Choroid plexus epithelial cell (primary cell): ENCODE results near the gene SIX5.
A peak's percentile ranks its signal among the peaks of the same experiment; 100 is the strongest.

ENCODE experiments used
- DNase-seq: peaks from one replicate; pipeline ENCODE4 v3.0.0-alpha.2; 2010; ENCODE audit warnings: low read depth
- H3K4me3 ChIP-seq: 2 replicates; pipeline ENCODE4 v1.5.1; 2011; ENCODE audit warnings: low read depth, mild to moderate bottlenecking, control low read depth, low read length, moderate library complexity
- TF ChIP-seq, protein P1 (sequence below): conservative IDR thresholded peaks from 2 replicates; pipeline ENCODE4 v1.5.1; 2011; ENCODE audit warnings: low read depth, mild to moderate bottlenecking, control low read depth, inconsistent platforms, low read length, moderate library complexity

The SIX5 gene

DNA sequence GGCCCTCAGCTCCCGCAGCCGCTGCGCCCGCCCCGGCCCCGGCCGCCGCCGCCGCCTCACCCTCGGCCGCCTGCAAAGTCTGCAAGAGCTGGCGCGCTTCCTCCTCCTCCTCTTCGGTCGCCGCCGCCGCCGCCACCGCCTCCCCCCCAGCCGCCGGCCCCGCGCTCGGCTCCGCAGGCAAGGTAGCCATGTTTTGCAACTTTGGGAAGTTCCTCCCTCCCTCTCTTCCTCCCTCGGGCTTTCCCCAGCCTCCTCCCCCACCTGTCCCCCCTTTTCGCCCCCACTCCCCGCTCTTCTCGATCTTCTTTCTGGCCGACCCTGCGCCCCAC lies 433 bp downstream of the SIX5 start:
- peak overlapping the region; percentile 84 for H3K4me3 ChIP-seq
- TF ChIP-seq, protein P1, sequence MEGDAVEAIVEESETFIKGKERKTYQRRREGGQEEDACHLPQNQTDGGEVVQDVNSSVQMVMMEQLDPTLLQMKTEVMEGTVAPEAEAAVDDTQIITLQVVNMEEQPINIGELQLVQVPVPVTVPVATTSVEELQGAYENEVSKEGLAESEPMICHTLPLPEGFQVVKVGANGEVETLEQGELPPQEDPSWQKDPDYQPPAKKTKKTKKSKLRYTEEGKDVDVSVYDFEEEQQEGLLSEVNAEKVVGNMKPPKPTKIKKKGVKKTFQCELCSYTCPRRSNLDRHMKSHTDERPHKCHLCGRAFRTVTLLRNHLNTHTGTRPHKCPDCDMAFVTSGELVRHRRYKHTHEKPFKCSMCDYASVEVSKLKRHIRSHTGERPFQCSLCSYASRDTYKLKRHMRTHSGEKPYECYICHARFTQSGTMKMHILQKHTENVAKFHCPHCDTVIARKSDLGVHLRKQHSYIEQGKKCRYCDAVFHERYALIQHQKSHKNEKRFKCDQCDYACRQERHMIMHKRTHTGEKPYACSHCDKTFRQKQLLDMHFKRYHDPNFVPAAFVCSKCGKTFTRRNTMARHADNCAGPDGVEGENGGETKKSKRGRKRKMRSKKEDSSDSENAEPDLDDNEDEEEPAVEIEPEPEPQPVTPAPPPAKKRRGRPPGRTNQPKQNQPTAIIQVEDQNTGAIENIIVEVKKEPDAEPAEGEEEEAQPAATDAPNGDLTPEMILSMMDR = no peak
- DNase-seq = peak; percentile 52

DNA sequence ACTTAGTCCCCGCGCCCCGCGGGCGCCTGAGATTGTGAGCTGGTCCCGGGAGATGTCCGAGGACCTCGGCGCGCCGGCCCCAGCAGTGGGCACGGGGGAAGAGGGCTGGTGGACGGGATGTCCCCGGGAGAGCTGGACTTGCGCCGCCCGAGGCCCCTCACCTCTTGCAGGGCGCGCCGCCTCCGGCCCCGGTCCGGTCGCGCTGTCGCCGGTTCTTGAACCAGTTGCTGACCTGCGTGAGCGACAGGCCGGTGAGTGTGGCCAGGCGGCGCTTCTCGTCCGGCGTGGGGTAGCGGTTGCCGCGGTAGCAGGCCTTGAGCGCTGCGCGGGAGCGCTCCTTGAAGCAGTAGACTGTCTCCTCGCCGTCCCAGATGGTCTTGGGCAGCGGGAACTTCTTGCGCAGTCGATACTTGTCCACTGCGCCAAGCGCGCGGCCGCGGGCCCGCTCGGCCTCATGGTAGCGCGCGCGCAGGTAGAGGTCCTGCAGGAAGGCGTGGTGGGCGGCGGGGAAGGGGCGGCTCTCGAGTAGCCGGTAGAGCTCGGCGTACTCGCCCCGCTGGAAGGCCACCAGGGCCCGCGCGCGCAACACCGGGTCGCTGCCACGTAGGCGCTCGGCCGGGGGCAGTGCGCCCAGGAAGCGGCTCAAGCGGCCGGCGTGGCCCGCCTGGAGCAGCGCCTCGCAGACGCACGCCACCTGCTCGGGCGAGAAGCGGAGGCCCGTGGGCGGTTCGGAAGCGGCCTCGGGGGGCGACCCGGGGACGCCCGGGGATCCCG lies 984 bp downstream of the SIX5 start:
- peak overlapping the region; percentile 84 for H3K4me3 ChIP-seq
- TF ChIP-seq, protein P1 = no peak
- peak; percentile 81 for DNase-seq

DNA sequence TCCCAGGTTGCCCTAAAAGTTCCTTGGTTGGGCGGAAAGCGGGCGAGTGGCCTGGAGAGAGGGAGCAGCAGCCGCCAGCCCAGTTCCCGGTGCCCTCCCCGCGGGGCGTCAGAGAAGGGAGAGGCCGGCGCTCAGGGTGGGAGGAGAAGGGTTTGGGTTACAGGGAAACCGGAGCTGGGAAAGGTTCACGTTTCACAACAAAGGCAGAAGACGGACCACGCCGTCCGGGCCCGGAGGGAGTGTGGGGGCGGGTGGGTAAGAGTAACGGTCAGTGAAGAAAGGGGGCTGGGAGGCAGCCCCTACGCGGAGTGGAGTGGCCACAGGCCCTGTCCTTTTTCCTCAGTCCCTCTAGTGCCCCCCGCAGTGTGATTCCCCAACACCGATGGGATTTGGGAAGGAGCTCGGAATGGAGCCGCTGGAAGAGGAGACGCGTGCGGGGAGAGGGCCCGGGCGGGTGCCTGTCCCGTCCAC lies 1.6 kb downstream of the SIX5 start:
- peak; percentile 91 for DNase-seq
- peak overlapping the region; percentile 84 for H3K4me3 ChIP-seq
- TF ChIP-seq, protein P1 = no peak

DNA sequence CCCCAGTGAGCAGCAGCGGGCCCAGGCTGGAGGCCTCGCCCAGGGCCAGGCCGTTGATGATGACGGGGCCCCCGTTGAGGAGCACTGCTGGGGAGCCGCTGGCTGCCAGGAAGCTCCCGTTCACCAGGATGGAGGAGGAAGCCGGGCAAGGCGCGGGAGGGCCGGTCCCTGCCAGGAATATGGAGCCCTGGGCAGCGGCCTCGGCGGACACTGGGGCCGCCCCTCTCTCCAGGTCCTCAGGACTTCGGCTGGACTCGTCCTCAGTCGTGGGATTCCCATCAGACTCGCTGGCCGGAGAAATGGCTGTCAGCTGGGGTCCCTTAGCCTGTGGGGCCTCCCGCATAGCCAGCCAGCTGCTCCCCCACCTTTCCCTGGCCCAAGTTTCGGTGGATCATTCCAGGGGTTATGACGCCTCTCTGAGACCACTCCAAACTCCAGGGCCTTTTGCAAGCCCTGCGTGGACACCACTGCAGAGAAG lies 2.1 kb downstream of the SIX5 start:
- TF ChIP-seq, protein P1 = no peak
- H3K4me3 ChIP-seq = peak overlapping the region; percentile 84
- DNase-seq = peak; percentile 40

DNA sequence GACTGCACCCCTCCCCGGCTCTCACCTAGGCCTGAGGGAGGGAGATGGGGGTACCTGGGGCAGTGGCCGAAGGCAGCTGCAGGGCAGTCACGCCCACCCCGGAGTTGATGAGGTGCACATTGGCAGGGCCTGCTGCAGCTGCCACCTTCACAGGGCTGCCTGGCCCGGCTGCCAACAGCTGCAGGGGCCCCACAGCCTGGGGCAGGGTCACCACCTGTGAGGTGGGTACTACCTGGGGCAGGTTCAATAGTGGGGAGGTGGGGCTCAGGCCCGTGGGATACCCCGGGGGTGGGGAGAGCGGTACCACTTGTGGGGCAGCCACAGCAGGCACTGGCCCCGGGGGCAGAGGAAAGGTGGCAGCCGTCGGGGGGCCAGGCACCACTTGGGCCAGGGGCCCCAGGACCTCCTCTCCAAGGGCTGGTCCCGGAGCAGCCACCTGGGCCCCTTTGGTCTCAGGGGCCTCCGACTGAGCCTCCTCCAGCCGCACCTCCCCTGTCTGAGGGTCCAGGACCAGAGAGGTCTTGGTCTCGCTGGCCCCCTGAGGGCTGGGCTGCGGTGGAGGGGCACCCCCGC lies 2.7 kb downstream of the SIX5 start:
- DNase-seq = no peak
- TF ChIP-seq, protein P1 = no peak
- H3K4me3 ChIP-seq = peak overlapping the region; percentile 84

DNA sequence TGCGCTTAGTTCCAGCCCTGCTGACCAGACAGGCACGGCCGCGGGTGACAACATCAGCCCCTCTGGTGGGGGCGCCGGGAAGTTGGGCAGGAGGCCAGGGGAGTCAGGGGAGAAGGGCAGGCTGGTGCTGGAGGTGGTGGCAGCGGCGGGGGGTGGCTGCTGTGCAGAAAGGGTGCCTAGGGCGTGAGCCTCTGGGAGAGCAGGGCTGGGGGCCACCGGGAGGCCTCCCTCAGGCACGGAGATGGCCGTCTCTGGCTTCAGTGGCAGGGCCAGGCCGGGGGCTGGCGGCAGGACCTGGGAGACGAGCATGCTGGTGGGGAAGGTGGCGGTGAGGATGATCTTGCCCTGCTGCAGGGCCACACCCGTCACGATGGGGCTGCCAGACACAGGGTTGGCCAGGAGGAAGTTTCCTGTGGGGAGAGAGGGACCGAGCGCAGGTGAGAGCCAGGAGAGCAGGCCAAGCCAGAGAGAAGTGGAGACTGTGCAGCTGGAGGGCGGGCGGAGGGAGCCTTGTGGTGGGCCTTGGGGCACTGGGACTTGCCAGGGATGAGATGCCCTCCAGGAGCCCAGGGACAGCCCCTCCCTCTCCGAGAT lies 3.3 kb downstream of the SIX5 start:
- TF ChIP-seq, protein P1 = no peak
- no peak for DNase-seq
- H3K4me3 ChIP-seq = no peak overlapping the region
